K562 (cell line): ENCODE results near the gene HAND2. TPM values are rescaled to one million over a fixed set of nuclear protein-coding genes. Genes with fewer than 3 reads are reported as not detected.
A peak's percentile ranks its signal among the peaks of the same experiment; 100 is the strongest.

Experiments used
- ATAC-seq: fragments of 200-7000 bp; cut with Tn5 transposase; 3 replicates; pipeline ENCODE4 v1.9.1; 2020; ENCODE audit warnings: moderate library complexity
- BruUV-seq: library from RNA; stranded (reverse); fragments of 400-500 nt; replicated peaks from 2 replicates; lab custom pipeline; 2021; lab: Mats Ljungman, UMichigan
- CTCF ChIA-PET: fragments of 300-600 bp; formaldehyde crosslinking; extraction: SDS; loops from one replicate; lab custom pipeline; 2021; ENCODE audit warnings: low intra/inter-chr PET ratio; lab: Yijun Ruan, JAX
- POLR2A ChIA-PET: fragments of 300-600, 350-650 bp; sonication (Branson Sonifier 250); formaldehyde crosslinking; extraction: SDS; loops from one replicate; lab custom pipeline; 2021; ENCODE audit warnings: antibody characterized with exemption, inconsistent platforms; lab: Yijun Ruan, JAX
- DNase-seq, 4 experiments: peaks; one replicate each; pipeline versions ENCODE4 v3.0.0 to v3.0.0-alpha.2; 2011 to 2018; ENCODE audit warnings: low spot score in 3 of 4, mixed read lengths in 3 of 4; ENCODE audit errors: extremely low read depth in 1 of 4
- FAIRE-seq: peaks from 2 replicates; lab custom pipeline; 2011; peaks lifted over from hg19 to GRCh38; lab: Jason Lieb, UNC
- H2AFZ ChIP-seq: 2 replicates; pipeline ENCODE4 v1.6.0; 2011; ENCODE audit warnings: low read depth, low read length, control low read depth, inconsistent platforms
- H3K27ac ChIP-seq: fragments of 200-600 bp; 3 replicates; pipeline ENCODE4 v1.8.0; 2011; ENCODE audit warnings: low read depth, mild to moderate bottlenecking, control low read depth, inconsistent platforms, low read length, moderate library complexity, mixed read lengths; ENCODE audit errors: extremely low read depth
- H3K27me3 ChIP-seq, 2 experiments: fragments of 300-600 bp in 1 of 2; 2 replicates in 1 of 2; 3 replicates in 1 of 2; pipeline versions ENCODE4 v1.6.0 to v1.8.0; 2011; ENCODE audit warnings: inconsistent platforms in 2 of 2, low read length in 2 of 2, mild to moderate bottlenecking in 1 of 2, mixed read lengths in 1 of 2, moderate library complexity in 1 of 2; ENCODE audit not compliant: control insufficient read depth in 2 of 2, insufficient read depth in 2 of 2
- H3K36me3 ChIP-seq: fragments of 300-600 bp; 3 replicates; pipeline ENCODE4 v1.8.0; 2011; ENCODE audit warnings: mild to moderate bottlenecking, low read length, inconsistent platforms; ENCODE audit not compliant: control insufficient read depth, insufficient read depth
- H3K4me1 ChIP-seq, 2 experiments: fragments of 200-600 bp in 1 of 2; replicated peaks in 1 of 2; 2 replicates in 1 of 2; 3 replicates in 1 of 2; pipeline versions ENCODE4 v1.5.1 to v1.8.0; 2011; ENCODE audit warnings: inconsistent platforms in 2 of 2, low read length in 2 of 2, mild to moderate bottlenecking in 1 of 2, mixed read lengths in 1 of 2, moderate library complexity in 1 of 2; ENCODE audit not compliant: control insufficient read depth in 2 of 2, insufficient read depth in 2 of 2
- H3K4me2 ChIP-seq: 2 replicates; pipeline ENCODE4 v1.6.1; 2011; ENCODE audit warnings: low read length, control low read depth, inconsistent platforms, mixed read lengths; ENCODE audit not compliant: insufficient read depth
- H3K4me3 ChIP-seq: fragments of 200-600 bp; sonication (generic), shearing (Covaris generic); 2 replicates; pipeline ENCODE4 v1.5.1; 2016; ENCODE audit warnings: control low read depth, inconsistent platforms
- H3K79me2 ChIP-seq: fragments of 200-600 bp; 3 replicates; pipeline ENCODE4 v1.8.0; 2011; ENCODE audit warnings: low read length, inconsistent platforms; ENCODE audit not compliant: control insufficient read depth, insufficient read depth
- H3K9ac ChIP-seq, 2 experiments: 2 replicates each; pipeline versions ENCODE4 v1.6.0 to v1.6.1; 2011; ENCODE audit warnings: low read depth in 2 of 2, low read length in 2 of 2, control low read depth in 1 of 2, inconsistent platforms in 1 of 2, mild to moderate bottlenecking in 1 of 2, mixed read lengths in 1 of 2; ENCODE audit not compliant: insufficient read depth in 1 of 2
- H3K9me1 ChIP-seq: one replicate; pipeline ENCODE4 v1.6.0; 2011; ENCODE audit warnings: inconsistent platforms, mild to moderate bottlenecking, low read length, moderate library complexity; ENCODE audit not compliant: control insufficient read depth, insufficient read depth
- H3K9me3 ChIP-seq: replicated peaks from 2 replicates; pipeline ENCODE4 v1.5.1; 2011; ENCODE audit warnings: low read depth, low read length, inconsistent platforms; ENCODE audit not compliant: control insufficient read depth, insufficient read depth
- H4K20me1 ChIP-seq: replicated peaks from 2 replicates; pipeline ENCODE4 v1.6.1; 2011; ENCODE audit warnings: low read length, inconsistent platforms, mixed read lengths; ENCODE audit not compliant: control insufficient read depth, insufficient read depth
- CCAR2 ChIP-seq: fragments of 200-400 bp; formaldehyde crosslinking; IDR thresholded peaks from 2 replicates; pipeline ENCODE4 v1.6.1; 2017; ENCODE audit warnings: mild to moderate bottlenecking, low read depth, low read length
- CXXC5 ChIP-seq: fragments of 250-450 bp; sonication (Bioruptor Pico); IDR thresholded peaks from 2 replicates; pipeline ENCODE4 v1.8.0; 2022; ENCODE audit warnings: inconsistent platforms, mild to moderate bottlenecking, moderate library complexity
- GTF3C2 ChIP-seq: IDR thresholded peaks from 3 replicates; pipeline ENCODE4 v1.6.1; 2011; ENCODE audit warnings: borderline replicate concordance, mild to moderate bottlenecking, moderate library complexity; ENCODE audit not compliant: insufficient read length; ENCODE audit errors: extremely low read depth
- RAD51 ChIP-seq: fragments of 450-650 bp; IDR thresholded peaks from 2 replicates; pipeline ENCODE4 v1.7.1; 2016; ENCODE audit warnings: low read depth, mild to moderate bottlenecking, borderline replicate concordance
- RNF219 ChIP-seq: fragments of 250-450 bp; sonication (Bioruptor Pico); IDR thresholded peaks from 2 replicates; pipeline ENCODE4 v1.5.0; 2022; ENCODE audit warnings: mild to moderate bottlenecking
- SMARCA5 ChIP-seq: fragments of 450-650 bp; IDR thresholded peaks from 2 replicates; pipeline ENCODE4 v1.6.1; 2016
- TRIM24 ChIP-seq, 2 experiments: fragments of 450-650 bp; IDR thresholded peaks; 2 replicates each; pipeline ENCODE4 v1.6.1; 2016
- ZBTB12 ChIP-seq: fragments of 250-450 bp; sonication (Bioruptor Pico); IDR thresholded peaks from 2 replicates; pipeline ENCODE4 v1.4.0; 2020
- ZNF134 ChIP-seq: fragments of 250-450 bp; sonication (Bioruptor Pico); conservative IDR thresholded peaks from 2 replicates; pipeline ENCODE4 v1.4.0; 2020
- WGBS: fragments of 100-300 bp; shearing (Covaris generic); methylation state at CpG from one replicate; pipeline ENCODE4 v1.1.6; 2016; ENCODE audit warnings: low coverage, mixed read lengths; ENCODE audit not compliant: insufficient coverage; ENCODE audit errors: missing lambda C conversion rate; 5-methylcytosine and 5-hydroxymethylcytosine counted together
- in situ Hi-C: fragments of 300-500 bp; cut with MboI; formaldehyde crosslinking; loops from 4 replicates; pipeline ENCODE4 v1.15.0; 2018; ENCODE audit warnings: inconsistent platforms, mixed read lengths
- intact Hi-C: fragments of 100-400 bp; cut with micrococcal nuclease; formaldehyde crosslinking; loops from 2 replicates; pipeline ENCODE4 v1.14.2; 2022
- polyA plus RNA-seq, 8 experiments: library from polyadenylated mRNA; depleted of rRNA in 4 of 8; stranded (reverse) in 5 of 8; unstranded in 3 of 8; fragments of >200 nt; fragmentation: Nextera tagmentation in 2 of 8; fragmentation: Illumina TruSeq in 1 of 8; extraction: Ambion mirVana in 2 of 8; extraction: Trizol in 1 of 8; gene quantifications; 2 replicates each; pipeline versions ENCODE4 v1.2.1 to v1.2.3, GENCODE V29; 2011 to 2014; ENCODE audit warnings: inconsistent platforms in 1 of 8, missing spikeins in 1 of 8
- total RNA-seq, 7 experiments: library from RNA; depleted of rRNA in 6 of 7; stranded (reverse); fragments of >200 nt in 6 of 7; fragmentation: Illumina TruSeq in 2 of 7; extraction: Trizol in 2 of 7; gene quantifications; 2 replicates each; pipeline versions ENCODE4 v1.2.1 to v1.2.3, GENCODE V29; 2011 to 2021; ENCODE audit warnings: low replicate concordance in 1 of 7
- TF ChIP-seq, protein P1 (sequence below): sonication (generic); formaldehyde crosslinking; IDR thresholded peaks from 2 replicates; pipeline ENCODE4 v1.5.0; 2020; ENCODE audit warnings: missing genetic modification reagents
- TF ChIP-seq, protein P2 (sequence below): fragments of 450-650 bp; formaldehyde crosslinking; IDR thresholded peaks from 2 replicates; pipeline ENCODE4 v1.4.0; 2020; ENCODE audit warnings: mild to moderate bottlenecking, mixed read lengths

HAND2 gene
- total and polyA plus RNA-seq, 9 of the 15 experiments (the other 6 are each of a cell fraction or from before 2014, with no cell fraction given), result 1.7 to 12.8 (median 4.9) TPM

GRCh38 chr4:173488074-173488473, 42.0 kb downstream of the HAND2 start:
- H3K9ac ChIP-seq, result no peak overlapping the region
- H3K9me3 ChIP-seq, result no peaks in the 10 kb centered on the region
- H3K4me1 ChIP-seq, result no peaks in the 10 kb centered on the region
- in situ Hi-C loops (no loop called here), intact Hi-C loops (no loop called here)
- no peaks in the 10 kb centered on the region for H3K27me3 ChIP-seq
- no peak overlapping the region for H3K4me2 ChIP-seq
- no TSS peak for BruUV-seq
- ATAC-seq (no peak), FAIRE-seq (no peak), DNase-seq (no peak)
- H3K27ac ChIP-seq, result no peak overlapping the region
- H3K79me2 ChIP-seq, result no peaks in the 10 kb centered on the region
- no peaks in the 10 kb centered on the region for H3K9me1 ChIP-seq
- no peaks in the 10 kb centered on the region for H4K20me1 ChIP-seq
- 25% methylated on average over 1 of the region's 1 CpG for WGBS
- no peak for TF ChIP-seq GTF3C2
- TF ChIP-seq TRIM24 (IDR thresholded peaks at IDR 0.05), result no peak
- no peak for TF ChIP-seq CCAR2
- TF ChIP-seq RAD51, result peak; percentile 54; the same call in 1 of the 2 replicates
- no peak for TF ChIP-seq SMARCA5
- TF ChIP-seq, protein P1, sequence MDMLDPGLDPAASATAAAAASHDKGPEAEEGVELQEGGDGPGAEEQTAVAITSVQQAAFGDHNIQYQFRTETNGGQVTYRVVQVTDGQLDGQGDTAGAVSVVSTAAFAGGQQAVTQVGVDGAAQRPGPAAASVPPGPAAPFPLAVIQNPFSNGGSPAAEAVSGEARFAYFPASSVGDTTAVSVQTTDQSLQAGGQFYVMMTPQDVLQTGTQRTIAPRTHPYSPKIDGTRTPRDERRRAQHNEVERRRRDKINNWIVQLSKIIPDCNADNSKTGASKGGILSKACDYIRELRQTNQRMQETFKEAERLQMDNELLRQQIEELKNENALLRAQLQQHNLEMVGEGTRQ (CRISPR knock-in tag), result no peak
- TF ChIP-seq ZBTB12 (CRISPR knock-in tag), result no peak
- TF ChIP-seq CXXC5 (CRISPR knock-in tag), result no peak
- TF ChIP-seq RNF219 (CRISPR knock-in tag), result no peak
- TF ChIP-seq, protein P2, sequence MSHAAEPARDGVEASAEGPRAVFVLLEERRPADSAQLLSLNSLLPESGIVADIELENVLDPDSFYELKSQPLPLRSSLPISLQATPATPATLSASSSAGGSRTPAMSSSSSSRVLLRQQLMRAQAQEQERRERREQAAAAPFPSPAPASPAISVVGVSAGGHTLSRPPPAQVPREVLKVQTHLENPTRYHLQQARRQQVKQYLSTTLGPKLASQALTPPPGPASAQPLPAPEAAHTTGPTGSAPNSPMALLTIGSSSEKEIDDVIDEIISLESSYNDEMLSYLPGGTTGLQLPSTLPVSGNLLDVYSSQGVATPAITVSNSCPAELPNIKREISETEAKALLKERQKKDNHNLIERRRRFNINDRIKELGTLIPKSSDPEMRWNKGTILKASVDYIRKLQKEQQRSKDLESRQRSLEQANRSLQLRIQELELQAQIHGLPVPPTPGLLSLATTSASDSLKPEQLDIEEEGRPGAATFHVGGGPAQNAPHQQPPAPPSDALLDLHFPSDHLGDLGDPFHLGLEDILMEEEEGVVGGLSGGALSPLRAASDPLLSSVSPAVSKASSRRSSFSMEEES (CRISPR knock-in tag), result peak; percentile 78
- TF ChIP-seq ZNF134 (CRISPR knock-in tag), result no peak
- ChIA-PET CTCF (no interaction called here), POLR2A (no interaction called here)
- H2AFZ ChIP-seq, result no peak overlapping the region
- H3K36me3 ChIP-seq, result no peaks in the 10 kb centered on the region
- H3K4me3 ChIP-seq, result no peak overlapping the region
